H1 (cell line): ENCODE data around the gene C2CD4D. TPM values are rescaled to one million over a fixed set of nuclear protein-coding genes. Genes with fewer than 3 reads are reported as not detected.

Experiments used
- BACH1 ChIP-seq: IDR thresholded peaks from 2 replicates; pipeline ENCODE4 v1.6.1; 2012; ENCODE audit warnings: low read length, improper control_type of control experiment
- CBX8 ChIP-seq: fragments of 300-800, 300-1000 bp; sonication (generic); IDR thresholded peaks from 2 replicates; pipeline ENCODE4 v1.7.1; 2016; ENCODE audit warnings: low read depth, low read length, borderline replicate concordance
- CTCF ChIP-seq, 3 experiments: IDR thresholded peaks; 1 replicate in 2 of 3; 2 replicates in 1 of 3; pipeline versions ENCODE4 v1.5.1 to v1.6.1; 2011; ENCODE audit warnings: low read length in 3 of 3, mild to moderate bottlenecking in 3 of 3, inconsistent platforms in 2 of 3, low read depth in 1 of 3, moderate library complexity in 1 of 3; ENCODE audit not compliant: insufficient read depth in 1 of 3; ENCODE audit errors: control extremely low read depth in 1 of 3
- HDAC6 ChIP-seq: IDR thresholded peaks from one replicate; pipeline ENCODE4 v1.7.1; 2012; ENCODE audit warnings: low read depth, mild to moderate bottlenecking, inconsistent platforms, low read length, moderate library complexity
- POLR2A ChIP-seq, 2 experiments: IDR thresholded peaks; 1 replicate in 1 of 2; 2 replicates in 1 of 2; pipeline ENCODE4 v1.6.1; 2011; ENCODE audit warnings: low read depth in 2 of 2, low read length in 2 of 2, mild to moderate bottlenecking in 2 of 2; ENCODE audit errors: control extremely low read depth in 1 of 2
- RAD21 ChIP-seq, 2 experiments: IDR thresholded peaks in 1 of 2; conservative IDR thresholded peaks in 1 of 2; 2 replicates each; pipeline ENCODE4 v1.6.1; 2011; ENCODE audit warnings: low read depth in 2 of 2, low read length in 2 of 2, improper control_type of control experiment in 1 of 2, inconsistent platforms in 1 of 2, mild to moderate bottlenecking in 1 of 2, moderate library complexity in 1 of 2
- SIN3A ChIP-seq, 2 experiments: IDR thresholded peaks in 1 of 2; conservative IDR thresholded peaks in 1 of 2; 2 replicates each; pipeline ENCODE4 v1.6.1; 2011 to 2012; ENCODE audit warnings: low read length in 2 of 2, improper control_type of control experiment in 1 of 2, low read depth in 1 of 2, mild to moderate bottlenecking in 1 of 2
- TEAD4 ChIP-seq: IDR thresholded peaks from 2 replicates; pipeline ENCODE4 v1.6.1; 2012; ENCODE audit warnings: low read depth, low read length, inconsistent platforms, mixed read lengths
- YY1 ChIP-seq: IDR thresholded peaks from 2 replicates; pipeline ENCODE4 v1.6.1; 2011; ENCODE audit warnings: low read depth, mild to moderate bottlenecking, low read length
- polyA plus RNA-seq, 7 experiments: library from polyadenylated mRNA; depleted of rRNA in 3 of 7; stranded (reverse) in 5 of 7; unstranded in 2 of 7; fragments of >200 nt in 5 of 7; fragments of 200-250 nt in 2 of 7; gene quantifications; 1 replicate in 5 of 7; 2 replicates in 1 of 7; 4 replicates in 1 of 7; pipeline versions ENCODE4 v1.2.1 to v1.2.3, GENCODE V29; 2011 to 2013; ENCODE audit warnings: missing spikeins in 2 of 7, mixed read lengths in 2 of 7
- total RNA-seq: library from RNA; stranded (reverse); fragmentation: NEBNext Ultra II Directional; extraction: Animal tissue kit (Norgen Biotek cat#: 25700); gene quantifications from 2 replicates; pipeline ENCODE4 v1.2.1, GENCODE V29; 2021

The C2CD4D gene
- total and polyA plus RNA-seq, 2 of the 8 experiments (the other 6 are each of a cell fraction or from before 2014, with no cell fraction given) = 0.41 to 0.71 TPM

- TF ChIP-seq CTCF (IDR thresholded peaks at IDR 0.05; ENCODE audit: control extremely low read depth in 1 of 3, insufficient read depth in 1 of 3, low read depth in 1 of 3, low read length in 3 of 3) = no peak
- TF ChIP-seq HDAC6 = no peak
- no peak for TF ChIP-seq CBX8
- no peak for TF ChIP-seq YY1
- TF ChIP-seq POLR2A (IDR thresholded peaks at IDR 0.05; ENCODE audit: control extremely low read depth in 1 of 2, low read depth in 2 of 2, low read length in 2 of 2) = no peak
- TF ChIP-seq BACH1 = no peak
- TF ChIP-seq TEAD4 = no peak
- no peak for TF ChIP-seq SIN3A (conservative IDR thresholded peaks at IDR 0.05 in 1 of 2, IDR thresholded peaks at IDR 0.05 in 1 of 2; ENCODE audit: low read depth in 1 of 2, low read length in 2 of 2)
- no peak; a peak in 1 of 4 replicates for TF ChIP-seq RAD21 (IDR thresholded peaks at IDR 0.05 in 1 of 2, conservative IDR thresholded peaks at IDR 0.05 in 1 of 2; ENCODE audit: low read depth in 2 of 2, low read length in 2 of 2)
Measured at GRCh38 chr1:151838222-151839081, 1.2 kb downstream of the C2CD4D start (continued).
